GM18508 (cell line): ENCODE measurements around the gene PADI1.

ENCODE experiments used
- ATAC-seq: cut with Tn5 transposase; IDR thresholded peaks from one replicate; pipeline ENCODE4 v1.9.1; 2021; ENCODE audit warnings: moderate number of reproducible peaks; ENCODE audit not compliant: insufficient read depth, unreplicated experiment

The PADI1 gene

DNA sequence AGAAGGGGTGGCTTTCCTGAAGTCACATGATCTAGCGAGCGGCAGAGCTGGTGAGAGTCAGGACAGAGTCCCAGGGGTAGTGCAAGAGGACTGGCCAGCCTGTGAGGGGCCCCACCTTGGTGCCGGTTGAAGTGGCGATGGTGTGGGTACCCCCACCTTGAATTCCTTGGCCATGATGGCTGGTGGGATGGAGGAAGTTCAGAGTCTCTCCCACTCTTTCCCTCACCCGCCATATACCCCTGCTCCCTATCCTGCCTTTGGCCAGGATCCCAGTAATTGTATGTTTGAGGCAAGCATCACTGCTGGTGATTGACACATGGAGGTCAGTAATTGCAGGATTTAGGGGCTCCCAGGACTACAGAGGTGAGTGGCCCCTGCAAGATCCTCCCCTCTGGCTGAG, 55.8 kb downstream of the PADI1 start:
- ATAC-seq, result no peak

- ATAC-seq, result no peak
Measured at GRCh38 chr1:17263936-17264335, 59.0 kb downstream of the PADI1 start.

GRCh38 chr1:17264470-17264869, 59.5 kb downstream of the PADI1 start:
- no peak for ATAC-seq

- no peak for ATAC-seq
Measured at GRCh38 chr1:17265162-17265561, 60.2 kb downstream of the PADI1 start.

DNA sequence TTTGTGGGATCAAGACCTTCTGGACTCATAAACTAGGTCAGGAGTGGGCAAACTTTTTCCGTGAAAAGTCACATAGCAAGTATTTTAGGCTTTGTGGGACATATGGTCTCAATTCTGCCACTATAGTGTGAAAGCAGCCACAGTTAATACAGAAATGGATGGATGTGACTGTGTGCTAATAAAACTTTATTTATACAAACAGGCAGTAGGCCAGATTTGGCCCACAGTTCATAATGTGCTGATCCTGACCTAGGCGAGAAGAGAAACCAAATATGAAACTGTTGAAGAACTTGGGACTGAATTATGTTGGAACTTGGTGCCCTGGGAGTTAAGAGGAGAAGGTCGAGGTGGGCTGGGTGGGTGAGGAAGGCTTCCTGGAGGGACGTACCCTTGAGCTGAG, 61.0 kb downstream of the PADI1 start:
- no peak for ATAC-seq

- ATAC-seq, result no peak
Measured at GRCh38 chr1:17270891-17271765, 66.2 kb downstream of the PADI1 start.

DNA sequence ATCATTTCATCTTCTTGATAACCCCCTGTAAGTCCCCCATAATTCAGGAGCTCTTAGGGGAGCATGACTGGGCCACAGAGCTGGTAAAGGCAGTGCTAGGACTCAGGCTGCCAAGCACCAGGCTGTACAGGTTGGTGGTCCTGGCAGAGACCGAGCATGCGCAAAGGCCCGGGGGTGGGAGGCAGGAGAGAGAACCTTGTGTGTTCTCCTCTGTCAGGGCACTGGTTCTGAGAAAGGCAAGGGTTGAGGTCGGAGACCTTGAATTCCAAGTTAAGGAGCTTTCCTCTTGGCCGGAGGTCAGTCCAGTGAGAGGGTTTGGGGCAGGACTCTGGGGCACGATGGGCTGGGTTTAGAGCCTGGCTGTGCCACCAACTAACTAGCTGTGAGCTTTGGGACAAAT, 67.1 kb downstream of the PADI1 start:
- ATAC-seq, result no peak

- ATAC-seq, result no peak
Measured at GRCh38 chr1:17272646-17273045, 67.7 kb downstream of the PADI1 start.

GRCh38 chr1:17273096-17273495, 68.2 kb downstream of the PADI1 start:
- ATAC-seq, result no peak

DNA sequence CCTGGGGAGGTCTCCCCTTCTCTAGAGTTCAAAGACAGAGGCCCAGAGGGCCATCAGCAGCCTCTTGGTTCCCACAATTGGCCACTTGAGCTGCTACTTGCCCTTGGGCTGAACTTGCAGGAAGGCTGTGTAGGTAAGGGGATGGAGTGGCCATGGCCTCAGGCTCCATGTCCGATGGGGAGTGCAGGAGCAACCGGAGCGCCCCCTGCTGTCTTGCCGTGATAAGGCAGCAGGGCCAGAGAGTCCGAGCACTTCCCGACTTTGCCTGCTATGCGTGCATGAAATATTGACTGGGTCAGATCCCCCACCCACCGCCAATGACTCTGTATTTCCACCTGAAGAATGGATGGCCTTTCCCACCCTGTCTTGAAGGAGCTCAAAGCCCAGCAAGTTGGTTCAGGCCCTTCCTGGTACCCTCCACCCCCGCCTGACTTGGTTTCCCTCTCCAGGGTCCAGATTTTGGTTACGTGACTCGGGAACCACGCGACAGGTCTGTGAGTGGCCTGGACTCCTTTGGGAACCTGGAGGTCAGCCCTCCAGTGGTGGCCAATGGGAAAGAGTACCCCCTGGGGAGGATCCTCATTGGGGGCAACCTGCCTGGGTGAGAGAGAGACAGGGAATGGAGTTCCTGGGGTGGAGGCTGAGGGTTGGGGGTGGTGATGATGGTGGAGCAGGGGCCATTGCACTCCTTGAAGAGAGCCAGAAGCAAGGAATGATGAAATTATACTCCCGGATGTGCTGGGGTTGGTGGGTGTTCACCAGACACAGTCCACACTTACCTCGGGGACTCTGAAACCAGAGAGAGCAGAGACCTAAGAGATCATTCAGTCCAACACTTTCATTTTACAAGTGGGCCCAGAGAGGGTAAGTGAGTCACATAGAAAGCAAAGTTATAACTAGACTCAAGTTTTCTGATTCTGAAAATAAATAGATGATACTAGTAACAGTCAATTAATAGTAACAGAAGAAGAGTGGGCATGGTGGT, 69.5 kb downstream of the PADI1 start:
- no peak for ATAC-seq

DNA sequence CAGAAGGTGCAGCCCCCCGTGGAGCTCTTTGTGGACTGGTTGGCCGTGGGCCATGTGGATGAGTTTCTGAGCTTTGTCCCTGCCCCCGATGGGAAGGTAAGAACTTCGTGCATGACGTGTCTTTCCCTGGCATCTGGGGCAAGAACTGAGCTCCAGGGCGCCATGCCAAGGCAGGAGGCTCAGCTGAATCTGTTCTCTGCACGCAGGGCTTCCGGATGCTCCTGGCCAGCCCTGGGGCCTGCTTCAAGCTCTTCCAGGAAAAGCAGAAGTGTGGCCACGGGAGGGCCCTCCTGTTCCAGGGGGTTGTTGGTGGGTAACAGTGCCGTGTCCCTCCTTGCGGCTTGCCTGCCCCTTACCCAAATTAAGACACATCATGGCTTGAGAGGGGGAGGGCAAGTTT, 71.6 kb downstream of the PADI1 start:
- ATAC-seq, result no peak

- ATAC-seq, result no peak
Measured at GRCh38 chr1:17277511-17278159, 72.7 kb downstream of the PADI1 start.

DNA sequence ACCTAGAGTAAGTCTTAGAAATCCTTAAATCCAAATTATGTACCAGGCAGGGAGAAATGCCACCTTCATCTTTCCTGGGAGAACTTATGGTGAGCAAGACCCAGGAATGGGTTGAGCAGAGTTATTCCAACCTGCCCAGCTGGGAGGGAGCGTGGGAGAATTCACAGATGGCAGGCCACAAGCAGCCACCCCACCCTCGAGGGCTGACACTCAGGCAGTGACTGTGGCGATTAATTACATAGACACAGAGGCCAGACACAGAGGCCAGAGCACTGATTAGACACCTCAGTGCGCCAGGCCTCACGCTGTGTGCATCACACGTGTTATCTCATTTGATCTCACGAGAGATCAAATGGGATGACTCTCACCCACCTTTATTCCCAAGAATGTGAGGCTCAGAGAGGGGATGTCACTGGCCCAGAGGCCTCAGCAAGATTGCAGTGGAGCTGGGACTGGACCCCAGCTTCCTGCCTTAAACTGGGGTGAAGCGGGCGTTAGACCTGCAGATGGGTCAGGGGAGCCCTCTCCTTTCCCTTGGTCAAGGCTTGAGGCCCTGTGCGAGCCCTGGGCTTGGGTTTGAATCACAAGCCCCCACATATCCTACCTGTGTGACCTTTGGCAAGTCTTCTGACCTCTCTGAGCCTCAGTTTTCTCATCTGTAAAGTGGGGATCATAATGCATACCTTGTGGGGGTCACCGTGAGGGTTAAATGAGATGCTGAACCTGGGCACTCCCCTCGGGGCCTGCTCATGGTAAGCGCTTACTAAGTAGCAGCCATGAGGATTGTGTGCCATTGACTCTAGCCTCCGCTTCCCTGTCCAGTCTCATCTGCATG, 74.3 kb downstream of the PADI1 start:
- no peak for ATAC-seq

- no peak for ATAC-seq
Measured at GRCh38 chr1:17280436-17280835, 75.5 kb downstream of the PADI1 start.

DNA sequence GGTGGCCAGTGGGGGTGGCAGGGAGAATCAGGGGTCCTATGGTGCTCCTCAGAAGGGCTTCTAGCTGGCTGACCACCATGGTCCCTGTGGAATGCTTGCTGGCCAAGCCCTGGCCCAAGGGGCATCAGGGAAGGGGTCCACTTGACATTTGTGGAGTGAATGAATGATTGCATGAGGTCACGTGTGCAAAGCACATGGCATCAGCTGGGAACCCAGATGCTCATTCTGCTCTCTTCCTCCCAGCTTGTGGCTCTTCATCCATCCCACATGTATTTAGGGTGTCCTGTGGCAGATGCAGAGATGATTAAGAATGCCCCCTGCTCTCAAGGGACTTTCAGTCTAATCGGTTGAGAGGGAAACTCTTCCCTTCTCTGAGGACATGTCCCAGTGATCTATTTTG, 76.0 kb downstream of the PADI1 start:
- no peak for ATAC-seq

- no peak for ATAC-seq
Measured at GRCh38 chr1:17281775-17282181, 76.8 kb downstream of the PADI1 start.

- ATAC-seq, result no peak
Measured at GRCh38 chr1:17282836-17283235, 77.9 kb downstream of the PADI1 start.

- no peak for ATAC-seq
Measured at GRCh38 chr1:17286646-17287045, 81.7 kb downstream of the PADI1 start.

DNA sequence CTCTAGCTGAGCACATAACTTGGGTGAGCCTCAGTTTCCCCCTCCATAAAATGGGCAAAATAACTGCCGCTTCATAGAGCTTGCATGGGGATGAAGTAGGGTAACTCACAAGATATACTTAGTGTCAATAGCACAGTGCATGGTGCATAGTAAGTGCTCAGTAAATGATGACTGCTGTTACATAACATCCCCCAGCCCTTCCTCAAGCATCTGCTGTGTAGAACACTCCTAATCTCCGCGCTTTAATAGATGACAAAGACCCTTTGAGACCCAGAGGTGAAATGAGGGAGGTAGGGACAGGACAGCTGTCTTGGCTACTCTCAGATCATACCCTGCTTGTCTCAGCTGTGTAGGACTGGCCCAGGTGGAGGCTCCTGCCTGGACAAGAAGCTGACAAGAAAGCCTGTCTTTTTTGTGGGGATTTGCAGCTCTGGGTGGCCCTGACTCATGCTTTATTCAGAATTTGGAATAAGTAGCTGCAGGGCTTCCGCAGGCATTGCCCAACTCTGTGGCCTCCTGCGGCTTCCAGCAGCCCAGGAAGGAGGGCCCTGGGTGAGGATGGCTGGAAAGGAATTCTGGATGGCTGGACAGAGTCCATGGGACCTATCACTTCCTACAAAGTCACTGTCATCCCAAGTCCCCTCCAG, 82.3 kb downstream of the PADI1 start:
- no peak for ATAC-seq
